Fibroblast of mammary gland (primary cell): Measurements from ENCODE around the gene NRXN3.
A peak's percentile ranks its signal among the peaks of the same experiment; 100 is the strongest.

ENCODE experiments used
- DNase-seq: peaks from one replicate; pipeline ENCODE4 v3.0.0-alpha.2; 2010; ENCODE audit warnings: low read depth
- H3K4me3 ChIP-seq: 2 replicates; pipeline ENCODE4 v1.5.1; 2011; ENCODE audit warnings: low read depth, mild to moderate bottlenecking, low read length, moderate library complexity; ENCODE audit not compliant: control insufficient read depth
- CTCF ChIP-seq: conservative IDR thresholded peaks from 2 replicates; pipeline ENCODE4 v1.5.1; 2011; ENCODE audit warnings: low read depth, low read length, inconsistent platforms; ENCODE audit not compliant: control insufficient read depth, insufficient read depth

The NRXN3 gene

GRCh38 chr14:78885884-78886283, 715.7 kb downstream of the NRXN3 start:
- no peak for TF ChIP-seq CTCF

DNA sequence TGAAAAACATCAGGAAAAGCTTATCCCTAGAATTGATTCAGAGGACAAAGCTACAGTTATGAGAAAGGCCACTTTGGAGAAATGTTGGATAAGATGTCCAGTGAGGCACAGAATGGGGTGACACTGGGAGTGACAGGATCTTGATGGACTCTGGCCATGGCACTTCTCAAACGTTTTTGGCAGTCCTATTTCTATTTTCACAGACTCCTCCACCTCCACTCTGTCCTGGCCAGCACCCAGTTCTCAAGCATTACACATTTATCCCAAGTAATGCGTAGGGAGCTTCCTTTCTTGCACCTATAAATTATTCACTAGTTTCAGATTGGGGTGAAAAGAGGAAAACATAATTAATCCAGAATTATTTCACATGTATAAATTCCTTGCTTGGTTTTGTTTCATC, 727.3 kb downstream of the NRXN3 start:
- no peak overlapping the region for H3K4me3 ChIP-seq
- no peak for DNase-seq
- no peak for TF ChIP-seq CTCF

More at GRCh38 chr14:78885884-78886283, 715.7 kb downstream of the NRXN3 start:
- DNase-seq, result no peak
- H3K4me3 ChIP-seq, result no peak overlapping the region

- no peak overlapping the region for H3K4me3 ChIP-seq
- TF ChIP-seq CTCF, result peak; percentile 79
- peak; percentile 45 for DNase-seq
These were observed 731.9 kb downstream of the NRXN3 start for GRCh38 chr14:78902010-78902623.

DNA sequence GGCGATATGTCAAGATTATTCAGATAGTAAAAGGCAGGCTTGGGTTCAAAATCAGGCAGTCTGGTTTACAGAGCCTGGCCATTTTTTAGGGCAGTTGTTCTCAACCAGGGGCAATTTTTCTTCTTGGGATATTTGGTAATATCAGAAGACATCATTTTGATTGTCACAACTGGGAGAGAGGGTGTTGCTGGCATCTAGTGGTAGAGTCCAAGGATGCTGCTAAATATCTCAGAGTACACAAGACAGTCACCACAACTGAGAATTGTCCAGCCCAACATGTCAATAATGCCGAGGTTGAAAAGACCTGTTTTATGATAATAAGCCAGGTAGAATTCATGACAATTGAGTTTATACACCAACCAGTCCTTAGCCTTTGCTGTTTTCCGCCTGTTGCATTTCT, 733.9 kb downstream of the NRXN3 start:
- DNase-seq, result no peak
- TF ChIP-seq CTCF, result no peak
- H3K4me3 ChIP-seq, result no peak overlapping the region

GRCh38 chr14:78917462-78917861, 747.3 kb downstream of the NRXN3 start:
- DNase-seq, result no peak
- no peak for TF ChIP-seq CTCF

DNA sequence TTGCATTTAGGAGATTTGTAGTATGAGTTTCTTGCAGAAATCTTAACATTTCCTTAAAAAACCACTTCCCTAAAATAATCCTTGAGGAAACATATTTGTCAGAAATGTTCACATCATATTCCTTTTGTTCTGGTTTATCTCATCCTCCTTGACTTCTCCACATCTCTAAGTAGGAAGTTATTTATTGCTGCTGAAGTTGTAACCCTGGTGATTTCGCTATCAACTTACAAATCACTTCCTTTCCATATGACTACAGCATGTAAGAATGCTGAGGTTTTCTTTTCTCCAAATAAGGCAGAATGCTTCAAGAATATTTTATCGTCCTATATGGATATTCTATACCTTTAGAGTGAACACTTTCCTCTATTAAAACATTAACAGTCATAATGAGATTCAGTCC, 751.7 kb downstream of the NRXN3 start:
- no peak overlapping the region for H3K4me3 ChIP-seq
- TF ChIP-seq CTCF, result no peak
- peak; percentile 48 for DNase-seq

More at GRCh38 chr14:78917462-78917861, 747.3 kb downstream of the NRXN3 start:
- H3K4me3 ChIP-seq, result no peak overlapping the region

DNA sequence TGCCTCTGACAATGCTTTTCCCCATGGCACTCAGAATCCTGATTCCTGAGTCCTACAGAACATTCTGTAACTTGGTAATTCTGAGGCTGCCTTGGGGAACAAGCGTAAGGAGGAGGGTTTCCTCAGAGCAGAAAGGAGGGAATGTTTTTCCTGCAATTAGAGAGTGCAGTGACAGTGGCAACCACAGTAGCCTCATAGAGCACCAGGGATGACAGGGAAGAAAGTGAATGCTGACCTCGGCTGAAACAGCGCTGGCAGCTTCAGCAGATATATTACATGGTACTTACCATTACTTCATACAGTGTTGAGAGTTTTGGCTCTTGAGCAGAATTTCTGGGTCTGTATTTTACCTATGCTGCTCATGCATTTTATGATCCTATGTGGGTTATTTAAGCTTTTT, 757.1 kb downstream of the NRXN3 start:
- no peak for DNase-seq
- H3K4me3 ChIP-seq, result no peak overlapping the region
- TF ChIP-seq CTCF, result no peak
